Gastroesophageal sphincter (tissue), 3 donors: ENCODE measurements around the gene TRAPPC11.

Source experiments
- POLR2AphosphoS5 ChIP-seq: sonication (generic); formaldehyde crosslinking; IDR thresholded peaks from one replicate; pipeline ENCODE4 v1.6.1; 2017; ENCODE audit warnings: antibody characterized with exemption
- TF ChIP-seq, protein P1 (sequence below), 4 experiments: fragments of 200-600 bp in 2 of 4; fragments of 450-650 bp in 2 of 4; sonication (generic) in 1 of 4; IDR thresholded peaks; one replicate each; pipeline ENCODE4 v1.5.1; 2017 to 2019; ENCODE audit warnings: antibody characterized with exemption in 4 of 4, mild to moderate bottlenecking in 2 of 4, moderate library complexity in 2 of 4

DNA sequence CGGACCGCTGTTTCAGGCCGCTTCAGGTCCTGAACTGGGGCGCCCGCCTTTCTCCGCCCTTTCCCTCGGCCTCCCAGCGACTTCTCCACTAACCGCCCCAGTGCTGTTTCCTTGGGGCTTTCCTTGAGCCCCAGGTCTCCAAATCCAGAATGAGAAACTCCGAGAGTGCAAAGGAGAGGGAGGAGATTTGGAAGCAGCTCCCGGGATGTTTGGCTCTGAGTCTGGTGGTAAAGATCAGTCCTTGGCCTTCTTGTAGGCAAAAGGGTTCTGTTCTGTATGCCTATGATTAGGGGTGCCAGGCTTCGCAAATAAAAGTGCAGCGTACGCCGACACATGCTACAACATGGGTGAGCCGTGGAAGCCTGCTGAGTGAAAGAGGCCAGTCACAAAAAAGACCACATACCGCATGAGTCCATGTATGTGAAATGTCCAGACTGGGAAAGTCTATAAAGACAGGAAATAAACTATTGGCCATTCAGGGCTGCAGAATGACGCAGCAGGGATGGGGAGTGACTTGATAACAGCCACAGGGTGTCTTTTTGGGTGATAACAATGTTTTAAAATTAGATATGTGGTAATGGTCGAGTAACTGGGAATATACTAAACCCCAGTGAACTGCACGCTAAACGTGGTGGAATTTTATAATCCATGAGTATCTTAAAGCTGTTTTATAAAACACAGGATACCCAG, 99.8 kb downstream of the TRAPPC11 start:
- TF ChIP-seq, protein P1, sequence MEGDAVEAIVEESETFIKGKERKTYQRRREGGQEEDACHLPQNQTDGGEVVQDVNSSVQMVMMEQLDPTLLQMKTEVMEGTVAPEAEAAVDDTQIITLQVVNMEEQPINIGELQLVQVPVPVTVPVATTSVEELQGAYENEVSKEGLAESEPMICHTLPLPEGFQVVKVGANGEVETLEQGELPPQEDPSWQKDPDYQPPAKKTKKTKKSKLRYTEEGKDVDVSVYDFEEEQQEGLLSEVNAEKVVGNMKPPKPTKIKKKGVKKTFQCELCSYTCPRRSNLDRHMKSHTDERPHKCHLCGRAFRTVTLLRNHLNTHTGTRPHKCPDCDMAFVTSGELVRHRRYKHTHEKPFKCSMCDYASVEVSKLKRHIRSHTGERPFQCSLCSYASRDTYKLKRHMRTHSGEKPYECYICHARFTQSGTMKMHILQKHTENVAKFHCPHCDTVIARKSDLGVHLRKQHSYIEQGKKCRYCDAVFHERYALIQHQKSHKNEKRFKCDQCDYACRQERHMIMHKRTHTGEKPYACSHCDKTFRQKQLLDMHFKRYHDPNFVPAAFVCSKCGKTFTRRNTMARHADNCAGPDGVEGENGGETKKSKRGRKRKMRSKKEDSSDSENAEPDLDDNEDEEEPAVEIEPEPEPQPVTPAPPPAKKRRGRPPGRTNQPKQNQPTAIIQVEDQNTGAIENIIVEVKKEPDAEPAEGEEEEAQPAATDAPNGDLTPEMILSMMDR (IDR thresholded peaks at IDR 0.05): no peak
- no peak for TF ChIP-seq POLR2AphosphoS5
